C4-2B (cell line): ENCODE measurements around the gene TSPAN1.

Source experiments
- CTCF ChIP-seq: fragments of 450-650 bp; conservative IDR thresholded peaks from 2 replicates; pipeline ENCODE4 v1.5.1; 2017; ENCODE audit warnings: mild to moderate bottlenecking
- ZFX ChIP-seq: fragments of 450-650 bp; IDR thresholded peaks from 2 replicates; pipeline ENCODE4 v1.6.1; 2017

- TF ChIP-seq CTCF (no peak), ZFX (no peak)
Observed at GRCh38 chr1:46188295-46189030, 13.6 kb downstream of the TSPAN1 start.
